H1 (cell line): ENCODE data around the gene IL18R1. TPM values are rescaled to one million over a fixed set of nuclear protein-coding genes. Genes with fewer than 3 reads are reported as not detected.

Experiments used
- GABPA ChIP-seq: IDR thresholded peaks from 2 replicates; pipeline ENCODE4 v1.6.1; 2011; ENCODE audit warnings: mild to moderate bottlenecking, low read length, moderate library complexity, borderline replicate concordance; ENCODE audit not compliant: insufficient read depth
- SP4 ChIP-seq: IDR thresholded peaks from 2 replicates; pipeline ENCODE4 v1.6.1; 2012; ENCODE audit warnings: low read length, inconsistent platforms
- polyA plus RNA-seq, 7 experiments: library from polyadenylated mRNA; depleted of rRNA in 3 of 7; stranded (reverse) in 5 of 7; unstranded in 2 of 7; fragments of >200 nt in 5 of 7; fragments of 200-250 nt in 2 of 7; gene quantifications; 1 replicate in 5 of 7; 2 replicates in 1 of 7; 4 replicates in 1 of 7; pipeline versions ENCODE4 v1.2.1 to v1.2.3, GENCODE V29; 2011 to 2013; ENCODE audit warnings: missing spikeins in 2 of 7, mixed read lengths in 2 of 7
- total RNA-seq: library from RNA; stranded (reverse); fragmentation: NEBNext Ultra II Directional; extraction: Animal tissue kit (Norgen Biotek cat#: 25700); gene quantifications from 2 replicates; pipeline ENCODE4 v1.2.1, GENCODE V29; 2021

Gene IL18R1
- total and polyA plus RNA-seq, 2 of the 8 experiments (the other 6 are each of a cell fraction or from before 2014, with no cell fraction given) = 0.54 TPM; not detected in 1

- TF ChIP-seq GABPA = no peak
- TF ChIP-seq SP4 = no peak
- TF ChIP-seq, all 59 proteins: peak for 0
These were observed 24.1 kb upstream of the IL18R1 start (continued) for GRCh38 chr2:102331311-102331980.
